GM12873 (cell line): ENCODE results near the gene APOA4.

Source experiments
- TF ChIP-seq, protein P1 (sequence below): IDR thresholded peaks from 2 replicates; pipeline ENCODE4 v1.5.1; 2012; ENCODE audit warnings: low read depth, mild to moderate bottlenecking, moderate library complexity, low read length, control low read depth; ENCODE audit not compliant: insufficient read depth; ENCODE audit errors: missing control alignments

APOA4 gene

DNA sequence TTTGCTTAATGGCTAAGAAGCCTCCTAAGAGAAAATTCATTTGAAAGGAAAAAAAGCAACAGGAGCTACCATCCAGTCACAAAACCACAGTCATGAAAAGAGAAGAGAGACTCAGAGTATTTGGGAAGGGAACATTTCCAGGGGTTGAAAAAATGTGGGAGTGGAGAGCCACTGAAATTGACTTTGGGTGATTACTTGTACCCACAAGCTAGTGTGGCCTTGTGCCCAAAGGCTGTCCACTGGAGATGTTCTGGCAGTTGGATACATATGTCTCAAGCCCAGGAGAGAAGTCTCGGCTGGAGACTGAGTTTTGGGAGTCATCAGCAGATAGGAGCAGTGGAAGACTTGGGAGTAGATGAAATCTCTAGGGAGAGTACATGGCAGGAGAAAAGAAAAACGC is 28.3 kb downstream of the APOA4 start:
- TF ChIP-seq, protein P1, sequence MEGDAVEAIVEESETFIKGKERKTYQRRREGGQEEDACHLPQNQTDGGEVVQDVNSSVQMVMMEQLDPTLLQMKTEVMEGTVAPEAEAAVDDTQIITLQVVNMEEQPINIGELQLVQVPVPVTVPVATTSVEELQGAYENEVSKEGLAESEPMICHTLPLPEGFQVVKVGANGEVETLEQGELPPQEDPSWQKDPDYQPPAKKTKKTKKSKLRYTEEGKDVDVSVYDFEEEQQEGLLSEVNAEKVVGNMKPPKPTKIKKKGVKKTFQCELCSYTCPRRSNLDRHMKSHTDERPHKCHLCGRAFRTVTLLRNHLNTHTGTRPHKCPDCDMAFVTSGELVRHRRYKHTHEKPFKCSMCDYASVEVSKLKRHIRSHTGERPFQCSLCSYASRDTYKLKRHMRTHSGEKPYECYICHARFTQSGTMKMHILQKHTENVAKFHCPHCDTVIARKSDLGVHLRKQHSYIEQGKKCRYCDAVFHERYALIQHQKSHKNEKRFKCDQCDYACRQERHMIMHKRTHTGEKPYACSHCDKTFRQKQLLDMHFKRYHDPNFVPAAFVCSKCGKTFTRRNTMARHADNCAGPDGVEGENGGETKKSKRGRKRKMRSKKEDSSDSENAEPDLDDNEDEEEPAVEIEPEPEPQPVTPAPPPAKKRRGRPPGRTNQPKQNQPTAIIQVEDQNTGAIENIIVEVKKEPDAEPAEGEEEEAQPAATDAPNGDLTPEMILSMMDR: no peak

DNA sequence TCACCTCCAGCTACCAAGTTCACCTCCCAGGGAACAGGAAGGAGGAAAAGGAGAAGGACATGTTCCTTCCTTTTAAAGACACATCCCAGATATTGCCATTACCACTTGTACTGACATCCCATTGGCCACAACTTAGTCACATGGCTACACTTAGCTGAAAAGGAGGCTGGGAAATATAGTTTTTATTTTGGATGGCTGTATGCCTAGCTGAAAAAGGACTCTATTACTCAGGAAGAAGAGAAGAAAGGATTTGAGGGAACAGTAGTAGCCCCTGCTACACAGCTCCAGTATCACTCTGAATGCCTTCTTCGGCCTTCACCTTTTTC is 29.4 kb downstream of the APOA4 start:
- TF ChIP-seq, protein P1: no peak

GRCh38 chr11:116792869-116793771 is 30.0 kb downstream of the APOA4 start:
- TF ChIP-seq, protein P1: no peak

GRCh38 chr11:116792144-116792868 is 30.8 kb downstream of the APOA4 start:
- TF ChIP-seq, protein P1: no peak

- TF ChIP-seq, protein P1: no peak
Measured at GRCh38 chr11:116791813-116792143, 31.3 kb downstream of the APOA4 start, which contains the start of gene APOA5. APOA5 (minus strand) TSS chr11:116791879; CDS start chr11:116791860, 19 bp downstream.

DNA sequence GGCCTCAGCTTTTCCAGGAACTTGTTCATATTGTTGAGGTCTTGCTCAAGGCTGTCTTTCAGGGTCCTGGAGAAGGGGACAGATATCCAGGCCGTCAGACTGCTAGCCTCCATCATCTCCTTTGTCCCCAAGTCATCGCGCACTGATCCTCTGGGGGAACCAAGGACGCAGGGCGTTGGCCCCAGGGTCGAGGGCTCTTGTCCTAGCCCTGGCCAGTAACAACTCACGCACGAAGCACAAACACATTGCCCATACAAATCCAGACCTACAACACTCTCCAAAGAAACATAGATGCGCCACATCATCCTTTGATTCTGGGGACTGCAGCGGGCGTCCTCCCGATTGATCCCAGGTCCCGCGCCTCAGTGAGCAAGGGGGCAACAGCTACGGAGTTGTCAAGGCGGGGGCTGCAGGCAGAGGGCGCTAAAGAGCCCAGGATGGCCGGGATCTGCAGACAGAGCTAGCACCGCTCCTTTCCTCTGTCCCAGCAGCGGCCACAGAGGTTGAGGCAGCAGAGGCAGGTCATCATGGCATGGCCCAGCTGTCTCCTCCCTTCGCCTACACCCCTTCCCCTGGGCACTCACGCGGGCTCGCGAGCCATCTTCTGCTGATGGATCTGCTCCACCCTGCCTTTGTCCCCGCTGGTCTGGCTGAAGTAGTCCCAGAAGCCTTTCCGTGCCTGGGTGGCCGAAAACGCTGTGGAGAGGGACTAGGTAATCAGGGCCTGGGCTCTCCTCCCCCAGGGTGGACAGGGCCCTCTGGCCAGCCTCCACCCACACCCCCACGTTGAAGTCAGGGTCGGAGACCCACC is 31.9 kb downstream of the APOA4 start:
- TF ChIP-seq, protein P1: peak; percentile 94
